SIG-M5 treated with dmso at 0.1 percent for 504 hours (cell line): ENCODE measurements around the gene ATP1A4.

Source experiments
- DNase-seq: peaks from one replicate; lab custom pipeline; 2025; ENCODE audit not compliant: unreplicated experiment; lab: John Stamatoyannopoulos, UW

ATP1A4 gene

DNA sequence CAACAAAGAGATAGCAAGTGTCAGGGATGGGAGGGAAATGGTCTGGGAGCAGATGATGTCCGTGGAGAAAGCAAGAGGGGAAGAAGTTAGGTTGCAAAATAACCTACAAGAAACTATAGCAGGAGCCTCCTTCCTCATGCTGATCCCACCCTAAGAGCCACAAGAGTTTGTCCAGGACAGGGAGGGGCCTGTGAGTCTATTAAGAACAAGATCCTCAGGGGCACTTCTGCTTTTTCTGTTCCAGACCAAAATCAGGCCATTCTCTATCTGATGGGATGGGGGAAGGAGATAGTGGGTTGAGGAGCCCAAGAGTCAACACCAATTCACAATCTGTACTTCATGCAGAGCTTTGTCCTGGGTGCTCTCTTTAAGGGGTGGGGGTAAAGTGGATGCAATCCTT, 7.7 kb upstream of the ATP1A4 start:
- peak; percentile 98 for DNase-seq

DNA sequence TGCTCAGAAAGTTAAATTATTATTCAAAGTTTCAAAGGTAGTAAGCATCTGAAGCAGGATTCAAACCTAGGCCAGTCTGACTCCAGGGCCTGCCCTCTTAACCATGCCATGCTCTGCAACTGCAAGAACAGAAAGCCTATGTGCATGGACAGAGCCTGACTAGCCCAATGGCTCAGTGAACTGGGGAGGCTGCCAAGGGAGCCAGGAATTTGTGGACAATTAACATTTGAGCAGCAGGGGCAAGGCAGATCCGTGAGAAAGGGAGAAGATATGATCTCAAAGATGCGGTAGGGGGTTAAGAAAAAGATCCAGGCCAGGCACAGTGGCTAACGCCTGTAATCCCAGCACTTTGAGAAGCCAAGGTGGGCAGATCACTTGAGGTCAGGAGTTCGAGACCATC, 6.5 kb upstream of the ATP1A4 start:
- no peak for DNase-seq

- no peak for DNase-seq
Observed at GRCh38 chr1:160146107-160146506, 5.3 kb upstream of the ATP1A4 start.

DNA sequence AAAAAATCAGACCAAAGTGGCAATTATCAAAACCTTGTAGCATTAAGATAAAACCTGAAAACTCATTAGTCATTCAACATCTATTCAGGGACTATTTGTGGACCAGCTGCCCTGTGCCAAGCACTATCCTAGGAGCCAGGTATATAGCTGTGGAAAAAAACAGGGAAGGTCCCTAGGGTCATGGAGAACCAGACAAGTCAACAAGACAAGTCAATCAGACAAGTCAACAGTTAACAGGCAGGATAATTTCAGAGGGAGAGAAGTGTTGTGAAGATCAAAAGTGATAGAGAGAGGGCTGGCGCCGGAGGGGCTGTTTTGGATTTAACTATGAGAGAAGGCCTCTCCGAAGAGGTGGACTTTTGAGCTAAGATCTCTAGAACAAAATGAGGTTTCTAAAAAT, 3.3 kb upstream of the ATP1A4 start:
- DNase-seq = no peak

- no peak for DNase-seq
Observed at GRCh38 chr1:160149233-160149632, 2.2 kb upstream of the ATP1A4 start.

GRCh38 chr1:160149716-160150115, 1.7 kb upstream of the ATP1A4 start:
- DNase-seq = no peak

- peak; percentile 37 for DNase-seq
Observed at GRCh38 chr1:160154790-160155189, 3.4 kb downstream of the ATP1A4 start.

DNA sequence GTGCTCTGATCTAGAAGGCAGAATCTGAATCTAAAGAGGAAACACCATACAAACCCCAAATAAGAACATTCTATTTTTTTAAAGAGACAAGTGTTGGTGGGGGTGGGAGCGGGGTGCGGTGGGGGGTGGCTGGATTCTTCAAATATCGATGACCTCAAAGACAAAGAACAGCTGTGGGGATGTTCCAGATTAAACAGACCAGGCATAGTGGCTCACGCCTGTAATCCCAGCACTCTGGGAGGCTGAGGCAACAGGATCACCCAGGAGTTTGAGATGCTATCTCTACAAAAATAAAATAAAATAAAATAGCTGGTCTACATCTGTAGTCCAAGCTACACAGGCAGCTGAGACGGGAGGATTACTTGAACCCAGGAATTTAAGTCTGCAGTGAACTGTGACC, 5.0 kb downstream of the ATP1A4 start:
- DNase-seq = no peak

GRCh38 chr1:160157174-160157573, 5.8 kb downstream of the ATP1A4 start:
- DNase-seq = no peak

GRCh38 chr1:160158031-160158430, 6.6 kb downstream of the ATP1A4 start:
- DNase-seq = no peak

DNA sequence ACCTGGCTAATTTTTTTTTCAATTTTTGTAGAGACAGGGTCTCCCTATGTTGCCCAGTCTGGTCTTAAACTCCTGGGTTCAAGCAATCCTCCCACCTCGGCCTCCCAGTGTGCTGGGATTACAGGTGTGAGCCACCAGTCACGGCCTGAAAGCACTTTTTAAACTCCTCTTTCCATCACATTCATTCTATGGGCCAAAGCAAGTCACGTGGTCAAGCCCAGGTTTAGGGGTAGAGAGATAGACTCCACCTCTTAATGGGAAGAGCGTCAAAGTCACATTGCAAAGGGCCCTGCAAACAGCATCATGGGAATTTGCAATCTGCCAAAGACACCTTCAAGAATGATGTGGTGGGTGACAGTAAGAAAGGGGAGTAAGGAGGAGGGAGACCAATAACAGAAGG, 7.1 kb downstream of the ATP1A4 start:
- no peak for DNase-seq

- no peak for DNase-seq
Observed at GRCh38 chr1:160159846-160160245, 8.4 kb downstream of the ATP1A4 start.

DNA sequence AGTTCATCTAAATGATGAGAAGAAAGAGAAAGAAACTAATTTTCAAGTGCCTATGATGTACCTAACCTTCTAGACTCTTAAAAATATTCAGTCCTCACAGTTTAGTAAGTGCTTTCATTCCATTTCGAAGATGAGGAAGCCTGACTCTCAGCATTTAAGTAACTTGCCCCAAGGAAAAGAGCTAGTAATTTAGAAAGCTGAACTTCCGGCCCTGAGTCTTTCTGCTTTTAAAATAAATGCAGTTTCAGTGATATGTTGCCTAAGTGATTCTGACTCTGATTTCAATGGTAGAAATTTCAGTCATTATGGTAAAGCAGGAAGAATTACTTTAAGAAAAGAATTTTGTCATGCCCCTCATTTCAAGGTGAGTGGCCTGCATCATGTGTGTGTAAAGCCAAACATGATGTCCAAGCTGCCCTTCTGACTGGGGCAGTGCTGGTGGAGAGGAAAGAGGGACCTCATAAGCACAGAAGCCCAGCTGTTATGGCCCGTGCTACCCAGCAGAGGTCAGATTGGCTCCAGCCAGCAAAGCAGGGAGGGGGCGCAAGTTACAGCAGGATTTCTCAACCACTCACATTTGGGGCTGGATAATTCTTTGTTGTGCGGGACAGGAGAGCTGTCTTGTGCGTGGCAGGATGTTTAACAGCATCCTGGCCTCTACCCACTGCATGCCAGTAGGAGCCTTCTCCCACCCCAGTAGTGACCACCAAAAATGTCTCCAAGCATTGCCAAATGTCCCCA, 10.7 kb downstream of the ATP1A4 start:
- DNase-seq = peak; percentile 27

- no peak for DNase-seq
Observed at GRCh38 chr1:160162931-160163330, 11.5 kb downstream of the ATP1A4 start.

DNA sequence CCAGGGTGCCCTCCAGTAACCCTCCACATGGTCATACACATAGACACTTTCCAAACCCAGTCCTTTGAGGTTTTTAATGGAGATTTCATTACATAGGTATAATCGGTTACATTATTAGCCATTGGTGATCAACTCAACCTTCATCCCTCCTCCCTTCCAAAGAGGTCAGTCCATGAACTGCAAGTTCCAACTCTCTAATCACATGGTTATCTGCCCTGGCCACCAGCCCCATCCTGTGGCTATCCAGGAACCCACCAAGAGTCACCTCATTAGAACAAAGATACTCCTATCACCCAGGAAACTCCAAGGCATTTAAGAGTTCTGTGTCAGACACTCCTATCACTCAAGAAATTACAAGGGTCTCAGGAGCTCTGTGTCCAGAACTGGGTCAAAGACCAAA, 12.2 kb downstream of the ATP1A4 start:
- DNase-seq = no peak

- DNase-seq = no peak
Observed at GRCh38 chr1:160164121-160164520, 12.7 kb downstream of the ATP1A4 start.

DNA sequence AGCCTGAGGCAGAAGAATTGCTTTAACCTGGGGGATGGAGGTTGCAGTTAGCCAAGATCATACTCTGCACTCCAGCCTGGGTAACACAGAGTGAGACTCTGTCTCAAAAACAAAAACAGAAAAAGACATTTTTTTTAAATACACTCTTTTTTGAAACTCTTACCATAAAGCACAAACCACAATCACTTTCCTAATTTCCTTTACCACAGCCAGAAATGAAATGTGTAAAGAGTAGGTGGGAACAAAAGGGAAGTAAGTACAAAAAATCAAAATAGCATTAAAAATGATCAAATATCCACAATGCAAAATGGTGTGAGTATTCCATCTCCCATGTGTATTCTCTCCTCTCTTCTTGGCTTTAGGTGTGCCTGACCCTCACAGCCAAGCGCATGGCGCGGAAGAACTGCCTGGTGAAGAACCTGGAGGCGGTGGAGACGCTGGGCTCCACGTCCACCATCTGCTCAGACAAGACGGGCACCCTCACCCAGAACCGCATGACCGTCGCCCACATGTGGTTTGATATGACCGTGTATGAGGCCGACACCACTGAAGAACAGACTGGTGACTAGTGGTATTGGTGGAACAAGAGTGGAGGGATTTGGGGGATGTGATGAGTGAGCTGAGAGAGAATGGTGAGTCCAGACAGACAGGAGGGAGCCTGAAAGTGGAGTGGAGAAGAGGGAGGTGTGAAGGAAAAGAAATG, 14.9 kb downstream of the ATP1A4 start:
- DNase-seq = no peak

- no peak for DNase-seq
Observed at GRCh38 chr1:160167056-160167455, 15.7 kb downstream of the ATP1A4 start.

GRCh38 chr1:160167580-160167979, 16.2 kb downstream of the ATP1A4 start:
- no peak for DNase-seq

- no peak for DNase-seq
Observed at GRCh38 chr1:160168016-160168415, 16.6 kb downstream of the ATP1A4 start.

DNA sequence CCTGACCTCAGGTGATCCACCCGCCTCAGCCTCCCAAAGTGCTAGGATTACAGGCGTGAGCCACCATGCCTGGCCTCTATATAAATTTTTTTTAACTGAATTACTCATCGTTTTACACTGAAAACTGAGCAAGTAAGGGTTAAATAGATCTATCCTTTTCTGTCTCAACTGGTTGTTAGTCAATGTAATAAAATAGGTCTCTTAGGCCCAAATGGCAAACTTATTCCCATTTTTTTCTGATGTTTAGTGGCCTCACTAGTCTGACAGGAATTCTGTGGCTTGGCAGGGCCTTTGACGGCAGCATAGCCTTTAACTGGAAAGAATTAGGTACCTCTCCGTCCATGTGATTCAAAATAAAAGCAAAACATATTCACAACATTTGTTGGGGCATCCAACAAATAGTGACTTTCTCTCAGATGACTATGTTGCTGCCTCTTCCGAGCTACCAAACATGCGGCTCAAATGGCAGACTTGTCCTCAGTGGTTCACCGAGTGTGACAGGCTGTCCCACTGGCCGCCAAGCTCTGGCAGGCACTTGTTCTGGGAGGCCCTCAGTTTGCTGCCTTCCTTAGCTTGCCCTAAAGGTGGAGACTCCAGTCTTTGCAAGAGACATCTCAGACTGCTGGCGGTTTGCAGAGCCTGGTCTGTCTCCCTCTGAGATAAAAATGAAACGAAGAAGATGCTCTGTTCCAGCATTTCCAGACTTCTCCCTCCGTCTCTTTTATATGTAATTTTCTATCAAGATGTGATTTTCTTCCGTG, 17.4 kb downstream of the ATP1A4 start:
- no peak for DNase-seq
